GM19240 (cell line): ENCODE results near the gene CHEK2.
A peak's percentile ranks its signal among the peaks of the same experiment; 100 is the strongest.
"Not testable (repeated sequence)": the region's sequence is repeated elsewhere in the genome, so short reads cannot be mapped to it uniquely, and the experiment has no call there.

Experiments used
- DNase-seq: peaks from one replicate; pipeline ENCODE4 v3.0.0; 2011; ENCODE audit warnings: low spot score; ENCODE audit not compliant: insufficient read length

Gene CHEK2

GRCh38 chr22:28741785-28742561, at the start of gene CHEK2, which contains the start of gene HSCB:
Gene CHEK2, minus strand, starts transcription at chr22:28741820. Its CDS starts 7,099 bp downstream, at chr22:28734721.
Gene HSCB, plus strand, starts transcription at chr22:28742039. Its CDS starts 57 bp downstream, at chr22:28742096.
- peak; percentile 80 for DNase-seq

- no peak for DNase-seq
These were observed 49.5 kb upstream of the CHEK2 start for GRCh38 chr22:28791124-28791523.

- DNase-seq, result no peak
These were observed 47.0 kb upstream of the CHEK2 start for GRCh38 chr22:28788601-28789000.

DNA sequence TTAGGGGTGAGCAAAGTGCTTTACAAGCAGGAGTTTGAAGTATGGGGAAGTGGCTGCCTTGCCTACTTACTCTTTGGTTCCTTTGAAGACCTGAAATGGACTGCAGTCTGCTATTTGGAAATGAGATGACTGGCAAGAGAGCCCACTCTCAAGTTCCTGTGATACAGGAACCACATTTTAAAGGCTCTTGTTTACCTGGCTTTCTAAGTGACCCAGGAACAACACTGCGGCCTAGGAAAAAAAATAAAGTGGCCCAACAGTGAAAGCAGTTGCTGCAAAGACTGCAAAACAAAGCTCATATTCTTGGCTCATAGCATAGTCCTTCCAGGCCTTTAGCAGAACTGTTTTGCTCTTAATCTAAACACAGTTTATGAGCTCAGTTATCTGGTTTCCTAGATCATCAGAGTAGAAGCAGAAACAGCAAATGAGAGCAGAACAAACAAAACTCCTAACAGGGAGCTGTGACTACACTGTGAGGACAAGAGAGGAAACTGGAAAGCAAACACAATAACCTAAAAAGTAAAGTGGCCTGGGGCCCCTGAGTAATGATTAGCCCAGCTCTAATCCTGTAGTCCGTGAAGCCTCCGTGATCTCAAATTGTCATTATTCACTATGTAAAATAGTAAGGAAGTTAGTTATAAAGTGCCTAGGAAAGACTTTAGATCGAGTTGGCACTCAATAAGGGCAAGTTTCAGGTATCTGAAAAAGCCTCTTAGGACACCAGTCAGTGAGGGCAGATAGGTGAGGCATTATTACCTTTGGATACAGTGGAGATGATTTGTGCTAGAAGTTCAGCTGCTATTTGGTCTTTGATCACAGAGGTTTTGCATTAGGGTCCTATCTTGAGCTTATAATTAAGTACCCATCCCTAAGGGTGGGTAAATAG, 42.4 kb upstream of the CHEK2 start:
- no peak for DNase-seq

- DNase-seq, result no peak
These were observed 38.7 kb upstream of the CHEK2 start for GRCh38 chr22:28780296-28780695.

- no peak for DNase-seq
These were observed 38.2 kb upstream of the CHEK2 start for GRCh38 chr22:28779833-28780232.

DNA sequence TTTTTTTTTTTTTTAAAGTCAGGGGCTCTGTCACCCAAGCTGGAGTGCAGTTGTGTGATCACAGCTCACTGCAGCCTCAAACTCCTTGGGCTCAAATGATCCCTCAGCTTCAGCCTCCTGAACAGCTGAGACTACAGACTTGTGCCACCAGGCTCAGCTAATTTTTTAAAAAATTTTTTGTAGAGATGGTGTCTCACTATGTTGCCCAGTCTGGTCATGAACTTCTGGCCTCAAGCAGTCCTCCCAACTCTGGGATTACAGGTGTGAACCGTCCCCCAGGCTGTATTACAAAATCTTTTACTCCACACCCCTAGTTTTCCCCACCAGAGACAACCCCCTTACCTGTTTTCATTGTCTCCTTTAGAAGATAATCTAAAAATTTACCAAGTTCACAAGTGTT, 32.8 kb upstream of the CHEK2 start:
- DNase-seq, result no peak

DNA sequence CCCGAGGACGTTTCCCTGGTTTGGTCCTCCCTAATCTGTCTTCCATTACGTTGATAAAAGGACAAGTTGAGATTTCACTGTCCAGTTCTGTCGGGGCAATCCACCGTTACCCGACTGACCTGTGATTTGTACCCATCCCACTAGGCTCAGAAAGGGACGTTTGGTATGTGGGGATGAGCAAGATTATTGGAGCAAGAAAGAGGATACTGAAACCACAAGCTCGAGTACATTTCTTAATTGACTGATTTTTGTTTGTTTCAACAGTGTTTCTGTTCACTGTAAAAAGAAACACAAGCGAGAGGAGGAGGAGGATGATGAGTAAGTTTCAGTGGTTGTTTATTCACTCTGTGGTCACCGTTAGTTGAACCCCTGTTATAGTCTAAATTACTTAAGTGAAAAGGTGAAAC, 31.8 kb upstream of the CHEK2 start:
- peak; percentile 19 for DNase-seq

- peak; percentile 99 for DNase-seq
These were observed 31.2 kb upstream of the CHEK2 start, which contains the start of gene CCDC117 for GRCh38 chr22:28772633-28773460. Gene CCDC117, plus strand, starts transcription at chr22:28772695. Its CDS starts 155 bp downstream, at chr22:28772850.

DNA sequence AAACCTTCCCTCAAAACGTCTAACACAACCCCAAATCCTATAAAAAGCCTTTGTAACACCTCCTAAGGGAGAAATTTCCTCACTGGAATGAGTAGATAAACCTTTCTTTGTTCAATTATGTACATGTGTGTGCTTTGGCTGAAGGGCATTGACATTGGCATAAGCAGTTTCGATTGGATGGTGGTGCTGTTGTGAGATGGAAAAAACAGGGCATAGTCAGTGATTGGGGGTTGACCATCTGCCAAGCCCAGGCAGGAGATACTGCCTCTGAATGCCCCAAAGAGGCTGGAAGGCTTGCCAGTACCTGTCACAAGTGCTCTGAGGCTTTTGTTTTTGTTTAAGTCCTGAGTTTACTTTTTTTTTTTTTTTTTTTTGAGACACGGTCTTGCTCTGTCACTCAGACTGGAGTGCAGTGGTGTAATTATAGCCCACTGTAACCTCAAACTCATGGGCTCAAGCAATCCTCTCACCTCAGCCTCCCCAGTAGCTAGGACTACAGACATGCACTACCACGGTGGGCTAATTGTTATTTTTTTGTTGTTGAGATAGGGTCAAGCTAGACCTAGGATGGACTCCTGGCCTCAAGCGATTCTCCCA, 29.7 kb upstream of the CHEK2 start:
- DNase-seq, result no peak

DNA sequence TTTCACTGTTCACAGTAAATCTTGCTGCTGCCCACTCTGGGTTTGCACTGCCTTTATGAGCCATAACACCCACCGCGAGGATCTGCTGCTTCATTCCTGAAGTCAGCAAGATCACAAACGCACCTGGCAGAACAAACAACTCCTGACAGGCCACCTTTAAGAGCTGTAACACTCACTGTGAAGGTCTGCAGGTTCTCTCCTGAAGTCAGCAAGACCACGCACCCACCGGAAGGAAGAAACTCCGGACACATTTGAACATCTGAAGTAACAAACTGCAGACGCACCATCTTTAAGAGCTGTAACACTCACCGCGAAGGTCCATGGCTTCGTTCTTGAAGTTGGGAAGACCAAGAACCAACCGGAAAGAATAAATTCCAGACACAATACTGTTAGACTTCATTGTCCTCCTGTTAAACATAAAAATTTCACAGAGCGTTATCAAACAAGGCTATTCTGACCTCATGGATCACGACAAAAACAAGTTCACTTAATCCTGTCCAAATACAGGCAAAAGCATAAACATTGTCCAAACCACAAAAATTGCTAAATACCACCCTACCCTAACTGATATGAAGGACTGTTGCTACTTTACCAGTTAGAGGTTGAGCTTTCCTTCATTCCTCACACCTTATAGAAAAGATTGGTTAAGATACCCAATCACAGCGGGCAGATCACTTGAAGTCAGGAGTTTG, 27.9 kb upstream of the CHEK2 start:
- no peak for DNase-seq

DNA sequence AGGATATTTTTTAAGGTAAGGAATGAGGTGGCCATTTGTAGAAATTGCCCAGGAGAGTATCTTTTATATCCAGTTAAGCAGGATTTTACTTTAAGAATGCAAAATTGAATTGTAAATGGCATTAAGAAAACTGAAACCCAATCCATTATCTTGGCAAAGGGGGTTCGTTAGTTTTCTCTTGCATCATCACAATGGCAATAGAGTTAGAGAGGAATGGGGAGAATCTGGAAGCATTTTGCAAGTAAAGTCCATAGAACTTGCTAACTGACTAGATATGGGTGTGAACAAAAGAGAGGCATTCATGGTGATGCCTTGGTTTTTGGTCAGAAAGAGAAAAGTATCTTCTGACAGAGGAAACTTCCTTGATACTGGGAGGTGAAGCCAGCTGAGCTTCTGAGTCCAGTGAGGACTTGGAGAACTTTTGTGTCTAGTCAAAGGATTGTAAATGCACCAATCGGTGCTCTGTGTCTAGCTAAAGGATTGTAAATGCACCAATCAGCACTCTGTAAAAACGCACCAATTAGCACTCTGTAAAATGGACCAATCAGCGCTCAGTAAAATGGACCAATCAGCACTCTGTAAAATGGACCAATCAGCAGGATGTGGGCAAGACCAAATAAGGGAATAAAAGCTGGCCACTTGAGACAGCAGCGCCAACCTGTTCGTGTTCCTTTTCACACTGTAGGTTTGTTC, 27.2 kb upstream of the CHEK2 start:
- no peak for DNase-seq

DNA sequence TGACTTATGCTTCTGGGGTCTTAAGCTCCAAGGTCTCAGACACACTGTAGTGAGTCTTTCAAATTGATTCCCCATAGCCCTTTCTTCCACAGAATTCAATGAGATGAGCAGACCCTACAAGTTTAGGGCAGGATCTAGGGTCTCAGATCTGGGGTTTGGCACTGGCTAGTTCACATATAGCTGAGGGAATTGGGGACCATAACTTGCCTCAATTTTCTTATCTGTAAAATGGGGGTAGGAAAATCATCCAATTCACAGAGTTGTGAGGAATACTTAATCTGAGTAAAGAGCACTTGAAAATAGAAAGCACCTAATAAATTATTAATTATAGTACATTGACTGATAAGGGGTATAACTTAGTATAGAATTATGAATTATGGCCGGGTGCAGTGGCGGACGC, 25.0 kb upstream of the CHEK2 start:
- no peak for DNase-seq

DNA sequence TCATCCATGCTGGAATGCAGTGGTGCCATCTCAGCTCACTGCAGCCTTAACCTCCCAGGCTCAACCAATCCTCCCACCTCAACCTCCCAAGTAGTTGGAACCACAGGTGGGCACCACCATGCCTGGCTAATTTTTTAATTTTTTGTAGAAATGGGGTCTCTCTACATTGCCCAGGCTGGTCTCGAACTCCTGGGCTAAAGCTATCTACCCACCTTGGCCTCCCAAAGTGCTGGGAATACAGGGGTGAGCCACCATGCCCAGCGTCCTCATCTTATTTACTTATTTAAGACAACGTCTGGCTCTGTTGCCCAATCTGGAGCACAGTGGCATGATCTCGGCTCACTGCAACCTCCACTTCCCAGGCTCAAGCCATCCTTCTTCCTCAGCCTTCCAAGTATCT, 20.4 kb upstream of the CHEK2 start:
- not testable (repeated sequence) for DNase-seq

DNA sequence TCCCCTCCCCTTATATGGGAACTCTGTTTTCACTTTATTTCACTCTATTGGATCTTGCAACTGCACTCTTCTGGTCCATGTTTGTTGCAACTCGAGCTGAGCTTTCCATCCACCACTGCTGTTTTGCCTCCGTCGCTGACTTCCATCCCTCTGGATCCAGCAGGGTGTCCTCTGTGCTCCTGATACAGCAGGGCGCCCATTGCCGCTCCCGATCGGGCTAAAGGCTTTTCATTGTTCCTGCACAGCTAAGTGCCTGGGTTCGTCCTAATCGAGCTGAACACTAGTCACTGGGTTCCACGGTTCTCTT, 19.8 kb upstream of the CHEK2 start:
- DNase-seq, result no peak

- no peak for DNase-seq
These were observed 18.4 kb upstream of the CHEK2 start for GRCh38 chr22:28759861-28760560.

GRCh38 chr22:28754512-28754911, 12.9 kb upstream of the CHEK2 start:
- not testable (repeated sequence) for DNase-seq

GRCh38 chr22:28750471-28750881, 8.9 kb upstream of the CHEK2 start:
- DNase-seq, result no peak

DNA sequence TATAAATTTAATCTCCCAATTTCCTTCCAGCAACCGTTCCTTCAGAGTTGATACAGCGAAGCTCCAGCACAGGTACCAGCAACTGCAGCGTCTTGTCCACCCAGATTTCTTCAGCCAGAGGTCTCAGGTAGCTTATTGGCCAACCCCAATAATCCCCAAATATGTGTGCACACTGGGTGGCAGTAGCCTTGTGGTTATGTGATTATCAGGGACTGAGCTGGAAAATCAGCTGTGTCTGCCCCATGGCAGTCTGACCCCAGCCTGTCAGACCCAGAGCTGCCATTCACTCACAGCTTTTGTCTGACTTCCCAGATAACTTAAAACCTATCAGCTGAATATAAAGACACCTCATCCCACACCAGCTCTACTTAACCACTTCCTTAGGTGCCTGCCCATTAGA, 2.2 kb upstream of the CHEK2 start:
- DNase-seq, result no peak
